Dedifferentiated amniotic fluid mesenchymal stem cell (primary cell): ENCODE data around the gene PTPRG.

Experiments used
- DNase-seq: peaks from one replicate; pipeline ENCODE4 v3.0.0-alpha.2; 2016; ENCODE audit errors: extremely low spot score

The PTPRG gene

GRCh38 chr3:62183969-62184368, 622.6 kb downstream of the PTPRG start:
- DNase-seq = no peak

GRCh38 chr3:62184559-62184958, 623.2 kb downstream of the PTPRG start:
- no peak for DNase-seq

- DNase-seq = no peak
These were observed 625.7 kb downstream of the PTPRG start for GRCh38 chr3:62187022-62187431.

- DNase-seq = peak; percentile 69
These were observed 627.5 kb downstream of the PTPRG start for GRCh38 chr3:62188681-62189375.

GRCh38 chr3:62189376-62189698, 628.0 kb downstream of the PTPRG start:
- no peak for DNase-seq

GRCh38 chr3:62192891-62193290, 631.5 kb downstream of the PTPRG start:
- no peak for DNase-seq

- DNase-seq = no peak
These were observed 632.4 kb downstream of the PTPRG start for GRCh38 chr3:62193586-62194345.

GRCh38 chr3:62197350-62198012, 636.1 kb downstream of the PTPRG start:
- no peak for DNase-seq

GRCh38 chr3:62199126-62199525, 637.8 kb downstream of the PTPRG start:
- DNase-seq = no peak

GRCh38 chr3:62201438-62202035, 640.2 kb downstream of the PTPRG start:
- peak; percentile 18 for DNase-seq

GRCh38 chr3:62203152-62203551, 641.8 kb downstream of the PTPRG start:
- no peak for DNase-seq

GRCh38 chr3:62203561-62203960, 642.2 kb downstream of the PTPRG start:
- no peak for DNase-seq

- no peak for DNase-seq
These were observed 645.8 kb downstream of the PTPRG start for GRCh38 chr3:62207197-62207596.

- DNase-seq = no peak
These were observed 647.0 kb downstream of the PTPRG start for GRCh38 chr3:62208385-62208784.

GRCh38 chr3:62209101-62209500, 647.7 kb downstream of the PTPRG start:
- DNase-seq = no peak

GRCh38 chr3:62210011-62210410, 648.6 kb downstream of the PTPRG start:
- no peak for DNase-seq

GRCh38 chr3:62211675-62212429, 650.5 kb downstream of the PTPRG start:
- DNase-seq = no peak

GRCh38 chr3:62214850-62215249, 653.5 kb downstream of the PTPRG start:
- DNase-seq = no peak

- no peak for DNase-seq
These were observed 659.2 kb downstream of the PTPRG start for GRCh38 chr3:62220616-62221015.

- no peak for DNase-seq
These were observed 663.7 kb downstream of the PTPRG start for GRCh38 chr3:62225051-62225450.

- DNase-seq = no peak
These were observed 665.4 kb downstream of the PTPRG start for GRCh38 chr3:62226601-62227339.
